ENCODE results near the gene SMYD3.

Gene SMYD3

DNA sequence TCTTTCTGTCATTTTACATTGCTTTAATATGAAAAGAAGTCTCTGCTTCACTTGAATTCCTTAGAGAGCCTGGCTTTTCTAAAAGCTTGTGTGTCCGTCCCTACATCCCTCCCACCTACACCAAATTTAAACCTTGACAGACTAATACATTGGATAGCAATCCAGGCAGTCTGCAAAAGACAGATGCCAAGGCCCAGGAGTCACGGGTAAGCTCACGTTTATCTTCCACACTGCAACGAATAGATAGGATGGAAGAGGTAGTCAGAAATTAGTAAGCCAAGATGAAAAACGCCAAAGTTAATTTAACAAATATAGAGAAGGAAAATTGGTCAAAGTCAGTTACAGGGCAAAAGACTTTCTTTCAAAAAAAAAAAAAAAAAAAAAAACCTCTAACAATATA, 338.1 kb downstream of the SMYD3 start:
- Histone ChIP-seq H3K9ac (ENCODE audit: low read depth, low read length) (no peak overlapping the region), H3K27me3 (ENCODE audit: insufficient read depth, low read length, poor library complexity) (no peaks in the 10 kb centered on the region), H3K4me2 (ENCODE audit: insufficient read depth, low read length) (no peak overlapping the region), H2AFZ (ENCODE audit: low read depth, low read length) (no peak overlapping the region), H3K36me3 (ENCODE audit: insufficient read depth, low read length) (no peaks in the 10 kb centered on the region), H3K79me2 (ENCODE audit: insufficient read depth, low read length) (no peaks in the 10 kb centered on the region), H3K4me3 (ENCODE audit: low read depth in 1 of 2, low read length in 2 of 2) (no peak overlapping the region), H4K20me1 (ENCODE audit: insufficient read depth, low read length) (no peaks in the 10 kb centered on the region), H3K9me3 (ENCODE audit: insufficient read depth, low read length, severe bottlenecking) (no peaks in the 10 kb centered on the region), H3K4me1 (ENCODE audit: insufficient read depth, low read length) (no peaks in the 10 kb centered on the region), H3K27ac (ENCODE audit: low read length) (no peak overlapping the region)
- ATAC-seq (ENCODE audit: insufficient read depth, low read depth) (no peak), DNase-seq (no peak)
- no peak for TF ChIP-seq EZH2 (IDR thresholded peaks at IDR 0.05; ENCODE audit: borderline replicate concordance, low read depth, low read length, severe bottlenecking)
- TF ChIP-seq, protein P1, sequence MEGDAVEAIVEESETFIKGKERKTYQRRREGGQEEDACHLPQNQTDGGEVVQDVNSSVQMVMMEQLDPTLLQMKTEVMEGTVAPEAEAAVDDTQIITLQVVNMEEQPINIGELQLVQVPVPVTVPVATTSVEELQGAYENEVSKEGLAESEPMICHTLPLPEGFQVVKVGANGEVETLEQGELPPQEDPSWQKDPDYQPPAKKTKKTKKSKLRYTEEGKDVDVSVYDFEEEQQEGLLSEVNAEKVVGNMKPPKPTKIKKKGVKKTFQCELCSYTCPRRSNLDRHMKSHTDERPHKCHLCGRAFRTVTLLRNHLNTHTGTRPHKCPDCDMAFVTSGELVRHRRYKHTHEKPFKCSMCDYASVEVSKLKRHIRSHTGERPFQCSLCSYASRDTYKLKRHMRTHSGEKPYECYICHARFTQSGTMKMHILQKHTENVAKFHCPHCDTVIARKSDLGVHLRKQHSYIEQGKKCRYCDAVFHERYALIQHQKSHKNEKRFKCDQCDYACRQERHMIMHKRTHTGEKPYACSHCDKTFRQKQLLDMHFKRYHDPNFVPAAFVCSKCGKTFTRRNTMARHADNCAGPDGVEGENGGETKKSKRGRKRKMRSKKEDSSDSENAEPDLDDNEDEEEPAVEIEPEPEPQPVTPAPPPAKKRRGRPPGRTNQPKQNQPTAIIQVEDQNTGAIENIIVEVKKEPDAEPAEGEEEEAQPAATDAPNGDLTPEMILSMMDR (IDR thresholded peaks at IDR 0.05; ENCODE audit: borderline replicate concordance, extremely low read depth, low read length, poor library complexity, severe bottlenecking): no peak

DNA sequence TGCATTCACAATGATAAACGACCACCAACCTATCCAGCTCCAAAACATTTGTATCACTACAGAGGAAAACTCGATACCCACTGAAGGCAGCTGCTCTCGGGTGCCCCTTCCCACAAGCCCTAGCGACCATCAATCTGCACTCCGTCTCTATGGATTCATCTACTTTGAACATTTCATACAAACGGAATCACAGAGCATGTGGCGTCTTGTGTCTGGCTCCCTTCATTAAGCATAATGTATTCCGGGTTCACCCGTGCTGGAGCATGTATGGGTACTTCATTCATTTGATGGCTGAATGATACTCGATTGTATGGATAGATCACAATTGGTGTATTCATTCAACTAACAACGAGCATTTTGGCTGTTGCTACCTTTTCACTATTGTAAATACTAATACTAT, 340.2 kb downstream of the SMYD3 start:
- H2AFZ ChIP-seq (ENCODE audit: low read depth, low read length): no peak overlapping the region
- no peaks in the 10 kb centered on the region for H3K79me2 ChIP-seq (ENCODE audit: insufficient read depth, low read length)
- no peaks in the 10 kb centered on the region for H3K27me3 ChIP-seq (ENCODE audit: insufficient read depth, low read length, poor library complexity)
- no peak overlapping the region for H3K4me3 ChIP-seq (ENCODE audit: low read depth in 1 of 2, low read length in 2 of 2)
- no peak for ATAC-seq (ENCODE audit: insufficient read depth, low read depth)
- no peak for TF ChIP-seq EZH2 (IDR thresholded peaks at IDR 0.05; ENCODE audit: borderline replicate concordance, low read depth, low read length, severe bottlenecking)
- TF ChIP-seq, protein P1 (IDR thresholded peaks at IDR 0.05; ENCODE audit: borderline replicate concordance, extremely low read depth, low read length, poor library complexity, severe bottlenecking): no peak
- H3K9ac ChIP-seq (ENCODE audit: low read depth, low read length): no peak overlapping the region
- no peaks in the 10 kb centered on the region for H4K20me1 ChIP-seq (ENCODE audit: insufficient read depth, low read length)
- no peaks in the 10 kb centered on the region for H3K36me3 ChIP-seq (ENCODE audit: insufficient read depth, low read length)
- H3K27ac ChIP-seq (ENCODE audit: low read length): no peak overlapping the region
- H3K4me1 ChIP-seq (ENCODE audit: insufficient read depth, low read length): no peaks in the 10 kb centered on the region
- H3K4me2 ChIP-seq (ENCODE audit: insufficient read depth, low read length): no peak overlapping the region
- no peak for DNase-seq
- no peaks in the 10 kb centered on the region for H3K9me3 ChIP-seq (ENCODE audit: insufficient read depth, low read length, severe bottlenecking)

DNA sequence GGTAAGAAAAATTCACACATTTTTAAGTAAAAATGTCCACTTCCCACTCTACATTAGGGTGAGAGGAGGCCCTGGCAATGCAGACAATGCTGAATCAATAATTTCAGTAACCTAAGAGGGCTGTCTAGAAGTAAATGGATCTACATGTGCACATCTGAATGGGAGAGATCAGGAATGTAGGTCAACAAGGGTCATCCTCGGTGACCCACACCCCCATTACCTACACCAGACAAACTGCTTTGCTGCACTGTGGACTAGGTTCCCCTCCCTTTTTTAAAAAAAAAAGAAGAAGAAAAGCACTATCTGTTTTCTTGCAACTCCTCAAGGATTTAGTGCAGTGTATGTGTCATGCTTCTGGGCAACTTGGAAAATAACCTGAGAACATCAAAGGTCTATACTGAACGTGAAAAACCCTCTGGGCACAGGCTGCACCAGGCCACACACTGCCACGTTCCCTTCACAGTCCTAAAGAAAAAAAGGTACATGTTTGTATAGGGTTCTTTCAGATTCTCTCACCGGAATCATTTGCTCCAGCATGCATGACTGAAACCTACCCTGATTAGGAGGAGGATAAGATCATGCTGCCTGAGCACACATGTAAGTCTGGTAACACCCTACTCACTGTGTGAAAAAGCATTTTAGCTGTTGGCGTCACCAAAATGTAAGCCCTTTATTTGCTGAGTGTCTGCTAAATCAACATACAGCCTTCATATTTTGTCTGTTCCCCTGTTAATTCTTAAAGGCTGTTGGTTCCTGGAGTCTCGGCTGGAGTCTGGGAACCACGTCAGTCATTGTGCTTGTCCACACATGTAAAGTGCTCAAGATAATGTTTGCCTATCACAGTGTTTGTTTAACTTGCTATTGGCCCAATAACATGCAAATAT, 341.0 kb downstream of the SMYD3 start:
- ATAC-seq (ENCODE audit: insufficient read depth, low read depth) (no peak), DNase-seq (no peak)
- Histone ChIP-seq H3K4me3 (ENCODE audit: low read depth in 1 of 2, low read length in 2 of 2) (no peak overlapping the region), H3K27me3 (ENCODE audit: insufficient read depth, low read length, poor library complexity) (no peaks in the 10 kb centered on the region), H3K79me2 (ENCODE audit: insufficient read depth, low read length) (no peaks in the 10 kb centered on the region), H2AFZ (ENCODE audit: low read depth, low read length) (no peak overlapping the region), H4K20me1 (ENCODE audit: insufficient read depth, low read length) (no peaks in the 10 kb centered on the region), H3K4me1 (ENCODE audit: insufficient read depth, low read length) (no peaks in the 10 kb centered on the region), H3K9ac (ENCODE audit: low read depth, low read length) (no peak overlapping the region), H3K36me3 (ENCODE audit: insufficient read depth, low read length) (no peaks in the 10 kb centered on the region), H3K27ac (ENCODE audit: low read length) (no peak overlapping the region), H3K4me2 (ENCODE audit: insufficient read depth, low read length) (no peak overlapping the region), H3K9me3 (ENCODE audit: insufficient read depth, low read length, severe bottlenecking) (no peaks in the 10 kb centered on the region)
- TF ChIP-seq EZH2 (IDR thresholded peaks at IDR 0.05; ENCODE audit: borderline replicate concordance, low read depth, low read length, severe bottlenecking): no peak
- TF ChIP-seq, protein P1 (IDR thresholded peaks at IDR 0.05; ENCODE audit: borderline replicate concordance, extremely low read depth, low read length, poor library complexity, severe bottlenecking): no peak

Measured in DND-41 (cell line).